ENCODE results near the gene MYO9B. TPM values are rescaled to one million over a fixed set of nuclear protein-coding genes. Genes with fewer than 3 reads are reported as not detected.

Gene MYO9B
- total RNA-seq, 1 experiment from 2014 or later: 74.6 TPM

DNA sequence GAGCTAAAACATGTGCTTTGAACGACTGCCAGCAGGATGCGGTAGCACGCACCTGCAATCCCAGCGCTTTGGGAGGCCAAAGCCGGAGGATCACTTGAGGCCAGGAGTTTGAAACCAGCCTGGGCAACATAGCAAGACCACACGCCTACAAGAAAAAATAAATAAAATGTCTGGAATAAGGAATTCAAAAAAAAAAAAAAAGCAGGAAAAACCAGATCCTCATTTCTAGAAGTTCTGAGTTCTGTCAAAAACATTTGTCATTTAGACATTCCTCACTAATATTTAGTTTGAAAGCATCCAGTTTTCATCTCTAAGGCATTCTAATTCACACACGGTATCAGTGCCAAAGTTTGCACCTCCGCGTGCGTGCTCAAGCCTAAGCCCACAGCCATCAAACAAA, 102.7 kb downstream of the MYO9B start:
- POLR2A ChIA-PET: no interaction called here
- intact Hi-C loops (cut with micrococcal nuclease): no loop called here
- Histone ChIP-seq H2AFZ (ENCODE audit: low read depth, low read length, poor library complexity, severe bottlenecking) (no peak overlapping the region), H3K4me1 (ENCODE audit: control insufficient read depth in 1 of 2, insufficient read depth in 2 of 2, low read length in 2 of 2) (peaks cover 5 to 6% of the 10 kb centered on the region in 2 experiments), H3K27me3 (ENCODE audit: insufficient read depth, low read length) (no peaks in the 10 kb centered on the region), H3K4me3 (replicated peaks in 1 of 2; ENCODE audit: low read depth in 1 of 2, low read length in 2 of 2) (no peak overlapping the region), H3K27ac (ENCODE audit: low read depth, low read length) (no peak overlapping the region), H3K9ac (ENCODE audit: low read length) (no peak overlapping the region), H3K79me2 (ENCODE audit: insufficient read depth, low read length) (no peaks in the 10 kb centered on the region), H4K20me1 (ENCODE audit: insufficient read depth) (no peaks in the 10 kb centered on the region), H3K9me2 (ENCODE audit: insufficient read depth) (no peaks in the 10 kb centered on the region), H3K36me3 (ENCODE audit: control insufficient read depth in 1 of 2, insufficient read depth in 2 of 2, low read length in 2 of 2) (peaks cover 6 to 14% of the 10 kb centered on the region in 2 experiments; a peak in 3 of 4 replicates), H3K4me2 (ENCODE audit: low read length) (no peak overlapping the region), H3K9me3 (ENCODE audit: control insufficient read depth in 1 of 2, insufficient read depth in 1 of 2, low read depth in 1 of 2, low read length in 2 of 2) (no peaks in the 10 kb centered on the region)
- ATAC-seq: no peak
- BruUV-seq (replicated peaks): no TSS peak
- TF ChIP-seq YY1 (IDR thresholded peaks at IDR 0.05; ENCODE audit: extremely low read depth, insufficient replicate concordance, low read depth, low read length) (no peak), ZFX (IDR thresholded peaks at IDR 0.05) (no peak), EZH2 (IDR thresholded peaks at IDR 0.05) (no peak), TCF7L2 (IDR thresholded peaks at IDR 0.05; ENCODE audit: borderline replicate concordance, extremely low read depth, insufficient read depth, insufficient read length) (no peak), EGR1 (IDR thresholded peaks at IDR 0.05; ENCODE audit: low read depth) (no peak), SP1 (IDR thresholded peaks at IDR 0.05; ENCODE audit: low read depth) (no peak), SRF (IDR thresholded peaks at IDR 0.05; ENCODE audit: low read depth) (no peak), JUND (IDR thresholded peaks at IDR 0.05) (no peak), POLR2A (IDR thresholded peaks at IDR 0.05; ENCODE audit: borderline replicate concordance, extremely low read depth, insufficient read depth, insufficient read length) (no peak), EZH2phosphoT487 (IDR thresholded peaks at IDR 0.05; ENCODE audit: borderline replicate concordance) (no peak), FOSL1 (IDR thresholded peaks at IDR 0.05; ENCODE audit: low read depth) (no peak), SIN3A (IDR thresholded peaks at IDR 0.05; ENCODE audit: low read depth) (no peak), RAD21 (IDR thresholded peaks at IDR 0.05; ENCODE audit: low read depth) (no peak), ELF1 (IDR thresholded peaks at IDR 0.05; ENCODE audit: borderline replicate concordance, low read depth) (no peak)
- TF ChIP-seq, protein P1, sequence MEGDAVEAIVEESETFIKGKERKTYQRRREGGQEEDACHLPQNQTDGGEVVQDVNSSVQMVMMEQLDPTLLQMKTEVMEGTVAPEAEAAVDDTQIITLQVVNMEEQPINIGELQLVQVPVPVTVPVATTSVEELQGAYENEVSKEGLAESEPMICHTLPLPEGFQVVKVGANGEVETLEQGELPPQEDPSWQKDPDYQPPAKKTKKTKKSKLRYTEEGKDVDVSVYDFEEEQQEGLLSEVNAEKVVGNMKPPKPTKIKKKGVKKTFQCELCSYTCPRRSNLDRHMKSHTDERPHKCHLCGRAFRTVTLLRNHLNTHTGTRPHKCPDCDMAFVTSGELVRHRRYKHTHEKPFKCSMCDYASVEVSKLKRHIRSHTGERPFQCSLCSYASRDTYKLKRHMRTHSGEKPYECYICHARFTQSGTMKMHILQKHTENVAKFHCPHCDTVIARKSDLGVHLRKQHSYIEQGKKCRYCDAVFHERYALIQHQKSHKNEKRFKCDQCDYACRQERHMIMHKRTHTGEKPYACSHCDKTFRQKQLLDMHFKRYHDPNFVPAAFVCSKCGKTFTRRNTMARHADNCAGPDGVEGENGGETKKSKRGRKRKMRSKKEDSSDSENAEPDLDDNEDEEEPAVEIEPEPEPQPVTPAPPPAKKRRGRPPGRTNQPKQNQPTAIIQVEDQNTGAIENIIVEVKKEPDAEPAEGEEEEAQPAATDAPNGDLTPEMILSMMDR (IDR thresholded peaks at IDR 0.05 in 2 of 3, conservative IDR thresholded peaks at IDR 0.05 in 1 of 3; ENCODE audit: borderline replicate concordance in 1 of 3, insufficient read depth in 1 of 3, low read depth in 2 of 3, low read length in 2 of 3): no peak
- TF ChIP-seq, protein P2, sequence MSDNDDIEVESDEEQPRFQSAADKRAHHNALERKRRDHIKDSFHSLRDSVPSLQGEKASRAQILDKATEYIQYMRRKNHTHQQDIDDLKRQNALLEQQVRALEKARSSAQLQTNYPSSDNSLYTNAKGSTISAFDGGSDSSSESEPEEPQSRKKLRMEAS (IDR thresholded peaks at IDR 0.05): no peak
- TF ChIP-seq, protein P3, sequence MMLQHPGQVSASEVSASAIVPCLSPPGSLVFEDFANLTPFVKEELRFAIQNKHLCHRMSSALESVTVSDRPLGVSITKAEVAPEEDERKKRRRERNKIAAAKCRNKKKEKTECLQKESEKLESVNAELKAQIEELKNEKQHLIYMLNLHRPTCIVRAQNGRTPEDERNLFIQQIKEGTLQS (IDR thresholded peaks at IDR 0.05): no peak
- TF ChIP-seq, protein P4, sequence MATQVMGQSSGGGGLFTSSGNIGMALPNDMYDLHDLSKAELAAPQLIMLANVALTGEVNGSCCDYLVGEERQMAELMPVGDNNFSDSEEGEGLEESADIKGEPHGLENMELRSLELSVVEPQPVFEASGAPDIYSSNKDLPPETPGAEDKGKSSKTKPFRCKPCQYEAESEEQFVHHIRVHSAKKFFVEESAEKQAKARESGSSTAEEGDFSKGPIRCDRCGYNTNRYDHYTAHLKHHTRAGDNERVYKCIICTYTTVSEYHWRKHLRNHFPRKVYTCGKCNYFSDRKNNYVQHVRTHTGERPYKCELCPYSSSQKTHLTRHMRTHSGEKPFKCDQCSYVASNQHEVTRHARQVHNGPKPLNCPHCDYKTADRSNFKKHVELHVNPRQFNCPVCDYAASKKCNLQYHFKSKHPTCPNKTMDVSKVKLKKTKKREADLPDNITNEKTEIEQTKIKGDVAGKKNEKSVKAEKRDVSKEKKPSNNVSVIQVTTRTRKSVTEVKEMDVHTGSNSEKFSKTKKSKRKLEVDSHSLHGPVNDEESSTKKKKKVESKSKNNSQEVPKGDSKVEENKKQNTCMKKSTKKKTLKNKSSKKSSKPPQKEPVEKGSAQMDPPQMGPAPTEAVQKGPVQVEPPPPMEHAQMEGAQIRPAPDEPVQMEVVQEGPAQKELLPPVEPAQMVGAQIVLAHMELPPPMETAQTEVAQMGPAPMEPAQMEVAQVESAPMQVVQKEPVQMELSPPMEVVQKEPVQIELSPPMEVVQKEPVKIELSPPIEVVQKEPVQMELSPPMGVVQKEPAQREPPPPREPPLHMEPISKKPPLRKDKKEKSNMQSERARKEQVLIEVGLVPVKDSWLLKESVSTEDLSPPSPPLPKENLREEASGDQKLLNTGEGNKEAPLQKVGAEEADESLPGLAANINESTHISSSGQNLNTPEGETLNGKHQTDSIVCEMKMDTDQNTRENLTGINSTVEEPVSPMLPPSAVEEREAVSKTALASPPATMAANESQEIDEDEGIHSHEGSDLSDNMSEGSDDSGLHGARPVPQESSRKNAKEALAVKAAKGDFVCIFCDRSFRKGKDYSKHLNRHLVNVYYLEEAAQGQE (IDR thresholded peaks at IDR 0.05; ENCODE audit: low read depth): no peak
- TF ChIP-seq, protein P5, sequence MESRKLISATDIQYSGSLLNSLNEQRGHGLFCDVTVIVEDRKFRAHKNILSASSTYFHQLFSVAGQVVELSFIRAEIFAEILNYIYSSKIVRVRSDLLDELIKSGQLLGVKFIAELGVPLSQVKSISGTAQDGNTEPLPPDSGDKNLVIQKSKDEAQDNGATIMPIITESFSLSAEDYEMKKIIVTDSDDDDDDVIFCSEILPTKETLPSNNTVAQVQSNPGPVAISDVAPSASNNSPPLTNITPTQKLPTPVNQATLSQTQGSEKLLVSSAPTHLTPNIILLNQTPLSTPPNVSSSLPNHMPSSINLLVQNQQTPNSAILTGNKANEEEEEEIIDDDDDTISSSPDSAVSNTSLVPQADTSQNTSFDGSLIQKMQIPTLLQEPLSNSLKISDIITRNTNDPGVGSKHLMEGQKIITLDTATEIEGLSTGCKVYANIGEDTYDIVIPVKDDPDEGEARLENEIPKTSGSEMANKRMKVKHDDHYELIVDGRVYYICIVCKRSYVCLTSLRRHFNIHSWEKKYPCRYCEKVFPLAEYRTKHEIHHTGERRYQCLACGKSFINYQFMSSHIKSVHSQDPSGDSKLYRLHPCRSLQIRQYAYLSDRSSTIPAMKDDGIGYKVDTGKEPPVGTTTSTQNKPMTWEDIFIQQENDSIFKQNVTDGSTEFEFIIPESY (IDR thresholded peaks at IDR 0.05; ENCODE audit: extremely low read depth, insufficient replicate concordance, low read length): no peak
- RAD21 ChIA-PET (ENCODE audit: low non-redundant PET in 1 of 2, low total read pairs in 2 of 2, uncharacterized antibody in 2 of 2, unreplicated experiment in 2 of 2): no interaction called here
- CTCF ChIA-PET: no interaction called here
- no peak for DNase-seq (ENCODE audit: low read depth, low spot score)

All from HCT116 (cell line).